ENCODE results near the gene SLC13A3.

DNA sequence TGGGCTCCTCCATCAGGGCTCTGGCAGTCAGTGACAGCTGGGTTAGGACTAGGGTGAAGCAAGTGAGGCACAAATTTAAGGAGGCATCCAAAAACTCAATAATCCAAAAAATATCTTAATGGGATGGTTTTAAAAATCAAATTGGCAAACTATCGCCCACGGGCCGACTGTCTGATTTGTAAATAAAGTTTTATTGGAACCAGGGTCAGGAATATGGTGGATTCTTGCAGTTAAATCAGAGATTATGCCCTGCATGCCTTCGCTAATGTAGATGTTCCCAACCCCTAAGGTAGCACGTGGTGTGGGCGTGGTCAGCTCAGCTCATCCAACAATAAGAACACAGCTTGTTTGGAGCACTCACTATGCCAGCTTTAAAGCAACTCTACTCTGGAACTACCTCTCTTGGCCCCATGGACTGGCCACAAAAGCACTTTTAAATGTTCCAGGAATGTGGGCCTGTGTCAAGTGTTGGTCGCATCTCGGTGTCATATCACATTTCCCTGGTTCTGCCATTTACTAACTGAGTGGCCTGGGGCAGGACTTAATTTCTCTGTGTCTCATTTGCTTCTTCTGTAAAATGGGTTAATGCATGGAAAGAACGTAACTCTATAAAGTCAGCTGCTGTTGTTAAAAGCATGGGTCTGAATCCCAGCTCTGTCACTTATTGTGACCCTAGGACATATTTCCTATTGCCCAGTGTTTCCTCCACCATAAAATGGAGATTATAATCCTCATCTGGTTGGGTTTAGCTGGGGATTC lies 31.0 kb upstream of the SLC13A3 start:
- TF ChIP-seq CTCF (IDR thresholded peaks at IDR 0.05) (no peak), EZH2phosphoT487 (IDR thresholded peaks at IDR 0.05) (no peak), EZH2 (IDR thresholded peaks at IDR 0.05) (no peak)

Data from neural progenitor cell (in vitro differentiated cells).